Stimulated activated CD8-positive, alpha-beta memory T cell treated with anti-CD3 and anti-CD28 coated beads, Interleukin-4, amount 100 ng/mL, for 1 hour (primary cell): ENCODE results near the gene ASMTL.
"Not testable (repeated sequence)": the region's sequence is repeated elsewhere in the genome, so short reads cannot be mapped to it uniquely, and the experiment has no call there.

Source experiments
- DNase-seq, 2 donors: peaks; one replicate each; pipeline ENCODE4 v3.0.0-alpha.2; 2020; ENCODE audit warnings: low read depth in 2 of 2, low spot score in 1 of 2

Gene ASMTL

GRCh38 chrX:1481636-1482529, 29.2 kb upstream of the ASMTL start:
- no peak for DNase-seq

- DNase-seq: no peak
Measured at GRCh38 chrX:1480082-1480785, 27.5 kb upstream of the ASMTL start.

- DNase-seq: no peak
Measured at GRCh38 chrX:1477801-1478458, 25.2 kb upstream of the ASMTL start.

- DNase-seq: no peak
Measured at GRCh38 chrX:1477229-1477628, 24.5 kb upstream of the ASMTL start.

GRCh38 chrX:1476682-1477081, 24.0 kb upstream of the ASMTL start:
- no peak for DNase-seq

GRCh38 chrX:1475881-1476280, 23.2 kb upstream of the ASMTL start:
- no peak for DNase-seq

GRCh38 chrX:1475481-1475880, 22.8 kb upstream of the ASMTL start:
- DNase-seq: no peak

- DNase-seq: not testable (repeated sequence)
Measured at GRCh38 chrX:1474593-1474992, 21.9 kb upstream of the ASMTL start.

- DNase-seq: no peak
Measured at GRCh38 chrX:1472975-1473374, 20.3 kb upstream of the ASMTL start.

- DNase-seq: peak; percentile 45 to 67
Measured at GRCh38 chrX:1468250-1468772, 15.6 kb upstream of the ASMTL start.

- no peak for DNase-seq
Measured at GRCh38 chrX:1466971-1467561, 14.4 kb upstream of the ASMTL start.

GRCh38 chrX:1466232-1466661, 13.5 kb upstream of the ASMTL start:
- no peak for DNase-seq

- DNase-seq: no peak
Measured at GRCh38 chrX:1465286-1466231, 12.8 kb upstream of the ASMTL start.

- no peak for DNase-seq
Measured at GRCh38 chrX:1464971-1465285, 12.2 kb upstream of the ASMTL start.

- DNase-seq: peak in 1 of 2 donors; percentile 20
Measured at GRCh38 chrX:1464041-1464970, 11.6 kb upstream of the ASMTL start.

GRCh38 chrX:1463581-1463980, 10.9 kb upstream of the ASMTL start:
- DNase-seq: no peak

GRCh38 chrX:1462596-1463251, 10.0 kb upstream of the ASMTL start:
- peak; percentile 22 to 61 for DNase-seq

- DNase-seq: no peak
Measured at GRCh38 chrX:1462110-1462509, 9.4 kb upstream of the ASMTL start.

GRCh38 chrX:1455948-1456280, 3.2 kb upstream of the ASMTL start:
- DNase-seq: no peak
